ENCODE results near the gene ZNF541.

The ZNF541 gene

DNA sequence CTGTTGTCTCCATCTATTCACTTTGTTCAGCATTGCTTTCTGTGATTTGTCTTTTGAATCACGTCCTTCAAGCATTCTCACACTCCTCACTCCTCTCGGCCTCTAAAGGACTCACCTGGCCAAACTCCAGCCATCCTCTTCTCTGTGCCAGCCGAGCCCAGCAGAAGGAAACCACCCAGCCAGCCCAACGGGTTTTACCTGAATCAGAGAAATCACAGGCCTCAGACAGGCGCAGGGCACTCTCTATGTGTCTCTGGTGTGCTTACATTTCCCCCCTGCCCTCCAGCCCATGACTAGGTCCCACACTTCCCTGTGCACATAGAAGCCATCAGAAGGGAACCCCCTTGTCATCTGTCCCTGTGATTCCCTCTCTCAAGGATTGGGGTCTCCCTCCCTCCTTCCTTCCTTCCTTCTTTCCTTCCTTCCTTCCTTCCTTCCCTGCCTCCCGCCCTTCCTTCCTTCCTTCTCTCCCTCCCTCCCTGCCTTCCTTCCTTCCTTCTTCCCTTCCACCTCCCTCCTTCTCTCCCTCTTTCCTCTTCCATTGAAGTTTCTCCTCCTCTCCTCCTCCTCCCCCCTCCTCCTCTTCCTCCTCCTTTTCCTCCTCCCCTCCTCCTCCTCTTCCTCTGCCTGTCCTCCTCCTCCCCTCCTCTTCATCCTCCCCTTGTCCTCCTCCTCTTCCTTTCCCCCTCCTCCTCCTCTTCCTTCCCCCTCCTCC is 8.8 kb upstream of the ZNF541 start:
- Histone ChIP-seq H2BK12ac (ENCODE audit: low read length) (no peak overlapping the region), H3K4ac (ENCODE audit: low read length) (no peak overlapping the region), H4K8ac (ENCODE audit: low read depth, low read length) (no peak overlapping the region), H2BK15ac (ENCODE audit: low read length) (no peak overlapping the region), H4K91ac (ENCODE audit: low read depth, low read length, poor library complexity) (no peak overlapping the region), H3K9me3 (replicated peaks in 1 of 2; ENCODE audit: control insufficient read depth in 2 of 2, insufficient read depth in 1 of 2, low read depth in 1 of 2, low read length in 2 of 2) (peaks cover 0 to 5% of the 10 kb centered on the region in 2 donors), H2AK5ac (ENCODE audit: low read depth, low read length) (no peak overlapping the region), H2AFZ (ENCODE audit: low read length) (no peak overlapping the region), H3K23ac (ENCODE audit: low read depth, low read length, poor library complexity) (no peak overlapping the region), H3K18ac (ENCODE audit: low read length) (no peak overlapping the region), H3K36me3 (replicated peaks in 1 of 2; ENCODE audit: control insufficient read depth in 2 of 2, insufficient read depth in 2 of 2, low read length in 2 of 2) (no peaks in the 10 kb centered on the region), H3K9ac (ENCODE audit: low read depth, low read length, poor library complexity) (no peak overlapping the region), H3K79me1 (ENCODE audit: low read depth, low read length) (no peaks in the 10 kb centered on the region), H2BK120ac (ENCODE audit: low read depth, low read length) (no peak overlapping the region), H3K27me3 (ENCODE audit: control insufficient read depth in 3 of 3, insufficient read depth in 3 of 3, low read depth in 1 of 3, low read length in 3 of 3) (no peaks in the 10 kb centered on the region), H3K4me3 (ENCODE audit: low read length in 2 of 2) (no peak overlapping the region), H2BK5ac (ENCODE audit: low read length) (no peak overlapping the region), H3K14ac (ENCODE audit: low read length) (no peak overlapping the region), H3K27ac (replicated peaks; ENCODE audit: low read length) (no peak overlapping the region), H3K4me2 (ENCODE audit: insufficient read depth, low read length, poor library complexity, severe bottlenecking) (no peak overlapping the region), H3K4me1 (ENCODE audit: control insufficient read depth in 2 of 2, insufficient read depth in 1 of 2, low read depth in 1 of 2, low read length in 2 of 2) (no peaks in the 10 kb centered on the region)
- no peak for DNase-seq (ENCODE audit: low spot score)
- WGBS, 2 donors (ENCODE audit: extremely low coverage in 2 of 2, insufficient read length in 2 of 2, insufficient replicate concordance in 1 of 2): no CpG with 5 or more reads among the region's 6 CpGs

DNA sequence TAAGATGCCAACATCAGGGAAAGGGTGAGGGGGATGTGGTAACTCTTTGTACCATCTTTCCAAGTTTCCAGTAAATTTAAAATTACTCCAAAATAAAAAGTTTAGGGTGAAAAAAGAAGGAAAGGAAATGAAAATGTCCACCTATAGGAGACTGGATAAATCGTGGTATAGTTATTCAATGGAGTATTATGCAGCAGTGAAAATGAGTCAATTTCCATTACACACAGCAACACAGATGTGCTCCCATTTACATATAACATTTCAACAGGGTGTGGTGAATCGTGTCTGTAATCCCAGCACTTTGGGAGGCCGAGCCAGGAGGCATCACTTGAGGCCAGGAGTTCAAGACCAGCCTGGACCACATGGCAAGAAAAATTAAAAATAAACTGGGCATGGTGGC is 7.4 kb upstream of the ZNF541 start:
- H2BK5ac ChIP-seq (ENCODE audit: low read length): no peak overlapping the region
- WGBS, 2 donors (ENCODE audit: extremely low coverage in 2 of 2, insufficient read length in 2 of 2, insufficient replicate concordance in 1 of 2): no CpG with 5 or more reads among the region's 3 CpGs
- H2BK12ac ChIP-seq (ENCODE audit: low read length): no peak overlapping the region
- no peak overlapping the region for H3K27ac ChIP-seq (replicated peaks; ENCODE audit: low read length)
- H4K91ac ChIP-seq (ENCODE audit: low read depth, low read length, poor library complexity): no peak overlapping the region
- H3K79me1 ChIP-seq (ENCODE audit: low read depth, low read length): no peaks in the 10 kb centered on the region
- H3K4me2 ChIP-seq (ENCODE audit: insufficient read depth, low read length, poor library complexity, severe bottlenecking): no peak overlapping the region
- H3K9me3 ChIP-seq (replicated peaks in 1 of 2; ENCODE audit: control insufficient read depth in 2 of 2, insufficient read depth in 1 of 2, low read depth in 1 of 2, low read length in 2 of 2): no peaks in the 10 kb centered on the region
- no peak overlapping the region for H2AK5ac ChIP-seq (ENCODE audit: low read depth, low read length)
- no peak overlapping the region for H3K18ac ChIP-seq (ENCODE audit: low read length)
- no peaks in the 10 kb centered on the region for H3K36me3 ChIP-seq (replicated peaks in 1 of 2; ENCODE audit: control insufficient read depth in 2 of 2, insufficient read depth in 2 of 2, low read length in 2 of 2)
- no peaks in the 10 kb centered on the region for H3K27me3 ChIP-seq (ENCODE audit: control insufficient read depth in 3 of 3, insufficient read depth in 3 of 3, low read depth in 1 of 3, low read length in 3 of 3)
- H3K4ac ChIP-seq (ENCODE audit: low read length): no peak overlapping the region
- H2AFZ ChIP-seq (ENCODE audit: low read length): no peak overlapping the region
- H2BK120ac ChIP-seq (ENCODE audit: low read depth, low read length): no peak overlapping the region
- no peak overlapping the region for H3K14ac ChIP-seq (ENCODE audit: low read length)
- no peak overlapping the region for H3K23ac ChIP-seq (ENCODE audit: low read depth, low read length, poor library complexity)
- no peak overlapping the region for H3K9ac ChIP-seq (ENCODE audit: low read depth, low read length, poor library complexity)
- no peaks in the 10 kb centered on the region for H3K4me1 ChIP-seq (ENCODE audit: control insufficient read depth in 2 of 2, insufficient read depth in 1 of 2, low read depth in 1 of 2, low read length in 2 of 2)
- no peak overlapping the region for H4K8ac ChIP-seq (ENCODE audit: low read depth, low read length)
- no peak overlapping the region for H2BK15ac ChIP-seq (ENCODE audit: low read length)
- DNase-seq (ENCODE audit: low spot score): no peak
- no peak overlapping the region for H3K4me3 ChIP-seq (ENCODE audit: low read length in 2 of 2)

DNA sequence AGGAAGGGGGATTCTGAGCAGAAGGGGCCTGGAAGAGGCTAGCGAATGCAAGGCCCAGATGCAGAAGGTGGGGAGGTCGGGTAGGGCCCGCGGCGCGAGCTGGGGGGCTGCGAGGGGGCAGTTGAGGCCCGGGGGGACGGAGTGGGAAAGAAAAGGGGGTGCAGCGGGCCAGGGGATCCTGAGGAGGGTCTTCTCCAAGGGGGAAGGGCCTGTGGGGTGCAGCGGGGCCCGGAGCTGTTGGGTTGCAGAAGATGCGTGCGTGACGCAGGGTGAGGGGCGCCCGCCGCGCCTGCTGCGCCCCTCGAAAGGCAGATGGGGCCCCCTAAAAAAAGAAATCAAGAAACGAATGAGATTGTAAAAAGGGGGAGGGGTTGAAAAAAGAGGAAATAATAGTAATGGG is 313 bp downstream of the ZNF541 start:
- no peak overlapping the region for H3K23ac ChIP-seq (ENCODE audit: low read depth, low read length, poor library complexity)
- no peak overlapping the region for H2AK5ac ChIP-seq (ENCODE audit: low read depth, low read length)
- H3K36me3 ChIP-seq (replicated peaks in 1 of 2; ENCODE audit: control insufficient read depth in 2 of 2, insufficient read depth in 2 of 2, low read length in 2 of 2): no peaks in the 10 kb centered on the region
- no peak overlapping the region for H3K14ac ChIP-seq (ENCODE audit: low read length)
- H3K4ac ChIP-seq (ENCODE audit: low read length): no peak overlapping the region
- H2BK120ac ChIP-seq (ENCODE audit: low read depth, low read length): no peak overlapping the region
- peaks cover 0 to 4% (median 0%) of the 10 kb centered on the region in 3 experiments for H3K27me3 ChIP-seq (ENCODE audit: control insufficient read depth in 3 of 3, insufficient read depth in 3 of 3, low read depth in 1 of 3, low read length in 3 of 3)
- H2BK15ac ChIP-seq (ENCODE audit: low read length): peak overlapping the region; percentile 33
- no peaks in the 10 kb centered on the region for H3K9me3 ChIP-seq (replicated peaks in 1 of 2; ENCODE audit: control insufficient read depth in 2 of 2, insufficient read depth in 1 of 2, low read depth in 1 of 2, low read length in 2 of 2)
- H3K9ac ChIP-seq (ENCODE audit: low read depth, low read length, poor library complexity): no peak overlapping the region
- no peak overlapping the region for H2BK5ac ChIP-seq (ENCODE audit: low read length)
- H2AFZ ChIP-seq (ENCODE audit: low read length): no peak overlapping the region
- H4K8ac ChIP-seq (ENCODE audit: low read depth, low read length): no peak overlapping the region
- no peak overlapping the region for H3K4me3 ChIP-seq (ENCODE audit: low read length in 2 of 2)
- no peak for DNase-seq (ENCODE audit: low spot score)
- H3K18ac ChIP-seq (ENCODE audit: low read length): peak overlapping the region; percentile 48
- no peak overlapping the region for H4K91ac ChIP-seq (ENCODE audit: low read depth, low read length, poor library complexity)
- H2BK12ac ChIP-seq (ENCODE audit: low read length): no peak overlapping the region
- 89% methylated on average over 1 of the region's 22 CpGs; no CpG with 5 or more reads in 1 of the 2 donors for WGBS, 2 donors (ENCODE audit: extremely low coverage in 2 of 2, insufficient read length in 2 of 2, insufficient replicate concordance in 1 of 2)
- no peak overlapping the region for H3K27ac ChIP-seq (replicated peaks; ENCODE audit: low read length)
- no peaks in the 10 kb centered on the region for H3K79me1 ChIP-seq (ENCODE audit: low read depth, low read length)
- no peak overlapping the region for H3K4me2 ChIP-seq (ENCODE audit: insufficient read depth, low read length, poor library complexity, severe bottlenecking)
- H3K4me1 ChIP-seq (ENCODE audit: control insufficient read depth in 2 of 2, insufficient read depth in 1 of 2, low read depth in 1 of 2, low read length in 2 of 2): no peaks in the 10 kb centered on the region

DNA sequence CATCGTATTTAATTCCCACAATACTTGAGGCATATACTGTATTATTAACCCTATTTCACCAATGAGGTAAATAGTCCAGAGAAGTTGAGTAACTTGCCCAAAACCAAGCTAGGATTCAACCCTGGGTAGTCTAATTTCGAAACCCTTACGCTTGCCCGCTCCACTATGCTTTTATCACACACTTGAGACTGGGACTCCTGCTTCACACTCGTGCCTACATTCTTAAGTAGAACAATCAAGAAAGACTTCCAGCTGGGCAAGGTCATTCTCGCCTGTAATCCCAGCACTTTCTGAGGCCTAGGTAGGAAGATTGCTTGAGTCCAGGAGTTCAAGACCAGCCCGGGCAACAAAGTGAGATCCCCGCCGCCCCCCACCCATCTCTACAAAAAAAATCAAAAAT is 3.6 kb downstream of the ZNF541 start:
- Histone ChIP-seq H3K9ac (ENCODE audit: low read depth, low read length, poor library complexity) (no peak overlapping the region), H2AK5ac (ENCODE audit: low read depth, low read length) (no peak overlapping the region), H3K4me2 (ENCODE audit: insufficient read depth, low read length, poor library complexity, severe bottlenecking) (no peak overlapping the region), H3K4me3 (ENCODE audit: low read length in 2 of 2) (no peak overlapping the region), H3K27ac (replicated peaks; ENCODE audit: low read length) (no peak overlapping the region), H3K4ac (ENCODE audit: low read length) (no peak overlapping the region), H3K18ac (ENCODE audit: low read length) (no peak overlapping the region), H3K4me1 (ENCODE audit: control insufficient read depth in 2 of 2, insufficient read depth in 1 of 2, low read depth in 1 of 2, low read length in 2 of 2) (no peaks in the 10 kb centered on the region), H3K14ac (ENCODE audit: low read length) (no peak overlapping the region), H2BK120ac (ENCODE audit: low read depth, low read length) (no peak overlapping the region), H2AFZ (ENCODE audit: low read length) (no peak overlapping the region), H4K8ac (ENCODE audit: low read depth, low read length) (no peak overlapping the region), H3K79me1 (ENCODE audit: low read depth, low read length) (no peaks in the 10 kb centered on the region), H2BK12ac (ENCODE audit: low read length) (no peak overlapping the region), H2BK15ac (ENCODE audit: low read length) (no peak overlapping the region), H4K91ac (ENCODE audit: low read depth, low read length, poor library complexity) (no peak overlapping the region), H3K36me3 (replicated peaks in 1 of 2; ENCODE audit: control insufficient read depth in 2 of 2, insufficient read depth in 2 of 2, low read length in 2 of 2) (no peaks in the 10 kb centered on the region), H3K9me3 (replicated peaks in 1 of 2; ENCODE audit: control insufficient read depth in 2 of 2, insufficient read depth in 1 of 2, low read depth in 1 of 2, low read length in 2 of 2) (no peaks in the 10 kb centered on the region), H3K27me3 (ENCODE audit: control insufficient read depth in 3 of 3, insufficient read depth in 3 of 3, low read depth in 1 of 3, low read length in 3 of 3) (peaks cover 0 to 6% (median 0%) of the 10 kb centered on the region in 3 experiments), H3K23ac (ENCODE audit: low read depth, low read length, poor library complexity) (no peak overlapping the region), H2BK5ac (ENCODE audit: low read length) (no peak overlapping the region)
- no peak for DNase-seq (ENCODE audit: low spot score)
- no CpG with 5 or more reads among the region's 9 CpGs for whole genome bisulfite sequencing, 2 donors (ENCODE audit: extremely low coverage in 2 of 2, insufficient read length in 2 of 2, insufficient replicate concordance in 1 of 2)
